ENCODE data around the gene RSAD1. TPM values are rescaled to one million over a fixed set of nuclear protein-coding genes. Genes with fewer than 3 reads are reported as not detected.

The RSAD1 gene
- total RNA-seq, 4 donors from 2014 or later, result 18.7 to 25.9 (median 23.4) TPM

GRCh38 chr17:50519141-50519834 lies 40.6 kb downstream of the RSAD1 start:
- no peak for DNase-seq (ENCODE audit: low spot score)
- ATAC-seq (ENCODE audit: low FRiP score), result no peak
- TF ChIP-seq, protein P1, sequence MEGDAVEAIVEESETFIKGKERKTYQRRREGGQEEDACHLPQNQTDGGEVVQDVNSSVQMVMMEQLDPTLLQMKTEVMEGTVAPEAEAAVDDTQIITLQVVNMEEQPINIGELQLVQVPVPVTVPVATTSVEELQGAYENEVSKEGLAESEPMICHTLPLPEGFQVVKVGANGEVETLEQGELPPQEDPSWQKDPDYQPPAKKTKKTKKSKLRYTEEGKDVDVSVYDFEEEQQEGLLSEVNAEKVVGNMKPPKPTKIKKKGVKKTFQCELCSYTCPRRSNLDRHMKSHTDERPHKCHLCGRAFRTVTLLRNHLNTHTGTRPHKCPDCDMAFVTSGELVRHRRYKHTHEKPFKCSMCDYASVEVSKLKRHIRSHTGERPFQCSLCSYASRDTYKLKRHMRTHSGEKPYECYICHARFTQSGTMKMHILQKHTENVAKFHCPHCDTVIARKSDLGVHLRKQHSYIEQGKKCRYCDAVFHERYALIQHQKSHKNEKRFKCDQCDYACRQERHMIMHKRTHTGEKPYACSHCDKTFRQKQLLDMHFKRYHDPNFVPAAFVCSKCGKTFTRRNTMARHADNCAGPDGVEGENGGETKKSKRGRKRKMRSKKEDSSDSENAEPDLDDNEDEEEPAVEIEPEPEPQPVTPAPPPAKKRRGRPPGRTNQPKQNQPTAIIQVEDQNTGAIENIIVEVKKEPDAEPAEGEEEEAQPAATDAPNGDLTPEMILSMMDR (IDR thresholded peaks at IDR 0.05), result no peak

GRCh38 chr17:50520483-50520882 lies 41.8 kb downstream of the RSAD1 start:
- ATAC-seq (ENCODE audit: low FRiP score), result no peak
- TF ChIP-seq, protein P1 (IDR thresholded peaks at IDR 0.05), result no peak
- DNase-seq (ENCODE audit: low spot score), result no peak

GRCh38 chr17:50521514-50521913 lies 42.9 kb downstream of the RSAD1 start:
- TF ChIP-seq, protein P1 (IDR thresholded peaks at IDR 0.05), result no peak
- DNase-seq (ENCODE audit: low spot score) (no peak), ATAC-seq (ENCODE audit: low FRiP score) (no peak)

DNA sequence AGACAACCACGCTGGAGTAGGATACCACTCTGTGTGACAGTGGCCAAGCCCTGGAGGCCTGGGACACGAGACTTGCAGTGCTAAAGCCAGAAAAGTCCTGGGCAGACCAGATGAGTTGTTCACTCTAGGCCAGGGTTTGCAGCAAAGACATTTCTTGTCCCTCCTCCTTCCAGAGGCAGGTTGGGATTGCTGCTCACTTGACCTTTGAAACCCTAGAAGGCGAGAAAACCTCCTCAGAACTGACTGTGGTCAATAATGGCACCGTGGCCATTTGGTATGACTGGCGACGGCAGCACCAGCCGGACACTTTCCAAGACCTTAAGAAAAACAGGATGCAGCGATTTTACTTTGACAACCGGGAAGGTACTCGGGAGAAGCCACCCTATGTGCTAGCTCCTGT lies 44.1 kb downstream of the RSAD1 start:
- ATAC-seq (ENCODE audit: low FRiP score) (no peak), DNase-seq (ENCODE audit: low spot score) (no peak)
- TF ChIP-seq, protein P1 (IDR thresholded peaks at IDR 0.05), result no peak

DNA sequence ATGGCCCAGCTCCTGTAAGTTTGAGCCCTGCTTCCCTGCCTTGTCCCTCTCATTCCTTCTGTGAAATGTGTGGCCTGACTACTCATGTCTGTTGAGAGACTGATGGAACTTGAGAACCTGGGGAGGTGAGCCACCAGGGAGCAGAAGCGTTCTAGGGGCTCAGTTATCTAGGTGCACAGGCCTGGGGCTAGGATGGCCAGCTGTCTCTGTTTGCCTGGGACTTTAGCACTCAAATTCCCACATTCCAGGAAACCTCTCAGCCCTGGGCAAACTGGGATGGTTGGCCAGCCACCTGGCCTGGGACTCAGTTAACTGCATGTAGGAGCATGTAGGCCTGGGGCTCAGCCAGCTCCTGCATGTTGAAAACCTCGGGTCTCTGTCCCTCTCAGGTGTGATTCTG lies 44.5 kb downstream of the RSAD1 start:
- DNase-seq (ENCODE audit: low spot score), result no peak
- TF ChIP-seq, protein P1 (IDR thresholded peaks at IDR 0.05), result no peak
- ATAC-seq (ENCODE audit: low FRiP score), result no peak

DNA sequence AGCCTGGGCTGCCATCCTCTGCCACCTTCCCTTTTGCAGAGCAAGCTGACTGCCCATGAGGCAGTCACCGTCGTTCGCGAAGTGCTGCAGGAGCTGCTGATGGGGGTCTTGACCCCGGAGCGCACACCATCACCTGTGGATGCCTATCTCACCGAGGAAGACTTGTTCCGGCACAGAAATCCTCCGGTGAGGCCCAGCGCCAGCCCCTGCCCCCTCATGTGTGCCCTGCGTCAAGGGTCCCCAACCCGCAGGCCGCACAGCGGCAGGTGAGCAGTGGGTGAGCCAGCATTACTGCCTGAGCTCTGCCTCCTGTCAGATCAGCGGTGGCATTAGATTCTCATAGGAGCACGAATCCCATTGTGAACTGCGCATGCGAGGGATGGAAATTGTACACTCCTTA lies 46.2 kb downstream of the RSAD1 start:
- ATAC-seq (ENCODE audit: low FRiP score), result no peak
- TF ChIP-seq, protein P1 (IDR thresholded peaks at IDR 0.05), result no peak
- no peak for DNase-seq (ENCODE audit: low spot score)

GRCh38 chr17:50527155-50527762 lies 48.6 kb downstream of the RSAD1 start:
- ATAC-seq (ENCODE audit: low FRiP score) (no peak), DNase-seq (ENCODE audit: low spot score) (no peak)
- TF ChIP-seq, protein P1 (IDR thresholded peaks at IDR 0.05), result no peak
